Esophagus muscularis mucosa (tissue), 4 donors: Measurements from ENCODE around the gene IPPK. TPM values are rescaled to one million over a fixed set of nuclear protein-coding genes. Genes with fewer than 3 reads are reported as not detected.
A peak's percentile ranks its signal among the peaks of the same experiment; 100 is the strongest.

Source experiments
- DNase-seq: peaks from one replicate; pipeline ENCODE4 v3.0.0-alpha.2; 2017; ENCODE audit errors: extremely low spot score
- H3K27ac ChIP-seq, 4 donors: fragments of 200-600 bp; sonication (generic); replicated peaks in 1 of 4; 1 replicate in 3 of 4; 2 replicates in 1 of 4; pipeline ENCODE4 v1.5.1; 2016 to 2019; ENCODE audit warnings: mild to moderate bottlenecking in 1 of 4
- H3K27me3 ChIP-seq, 4 donors: fragments of 200-600 bp; sonication (generic); one replicate each; pipeline versions ENCODE4 v1.5.1 to v1.6.0; 2016 to 2019
- H3K36me3 ChIP-seq, 4 donors: fragments of 200-600 bp; sonication (generic); one replicate each; pipeline ENCODE4 v1.5.1; 2016 to 2019
- H3K4me1 ChIP-seq, 4 donors: fragments of 200-600 bp; sonication (generic); one replicate each; pipeline ENCODE4 v1.5.1; 2016 to 2019
- H3K4me3 ChIP-seq, 4 donors: fragments of 200-600 bp; sonication (generic); 1 replicate in 2 of 4; 2 replicates in 2 of 4; pipeline ENCODE4 v1.5.1; 2016 to 2019; ENCODE audit warnings: mild to moderate bottlenecking in 4 of 4, moderate library complexity in 1 of 4
- H3K9me3 ChIP-seq, 4 donors: fragments of 200-600 bp; sonication (generic); 1 replicate in 3 of 4; 2 replicates in 1 of 4; pipeline ENCODE4 v1.5.1; 2016 to 2019
- EP300 ChIP-seq: sonication (generic); formaldehyde crosslinking; IDR thresholded peaks from one replicate; pipeline ENCODE4 v1.6.1; 2017; ENCODE audit warnings: antibody characterized with exemption
- POLR2A ChIP-seq: fragments of 450-650 bp; IDR thresholded peaks from one replicate; pipeline ENCODE4 v1.6.1; 2017; ENCODE audit warnings: antibody characterized with exemption, moderate library complexity, mild to moderate bottlenecking, low read depth
- POLR2AphosphoS5 ChIP-seq, 2 donors: sonication (generic); formaldehyde crosslinking; IDR thresholded peaks; one replicate each; pipeline ENCODE4 v1.6.1; 2017; ENCODE audit warnings: antibody characterized with exemption in 2 of 2
- WGBS: methylation state at CpG from one replicate; pipeline ENCODE4 v1.1.5; 2018; 5-methylcytosine and 5-hydroxymethylcytosine counted together
- intact Hi-C: fragments of 100-400 bp; cut with DNase I; formaldehyde crosslinking; loops from one replicate; pipeline ENCODE4 v1.15.1; 2023
- total RNA-seq, 4 donors: library from RNA; depleted of rRNA; stranded (reverse); fragments of >200 nt; gene quantifications; one replicate each; pipeline versions ENCODE4 v1.1.0 to v1.2.1, GENCODE V29; 2016
- TF ChIP-seq, protein P1 (sequence below), 3 experiments: fragments of 200-600 bp in 2 of 3; fragments of 450-650 bp in 1 of 3; sonication (generic) in 2 of 3; IDR thresholded peaks; one replicate each; pipeline ENCODE4 v1.5.1; 2017 to 2019; ENCODE audit warnings: antibody characterized with exemption in 3 of 3, mild to moderate bottlenecking in 2 of 3, moderate library complexity in 1 of 3

IPPK gene
- total RNA-seq, 4 donors from 2014 or later: 5.0 to 8.4 (median 6.1) TPM

DNA sequence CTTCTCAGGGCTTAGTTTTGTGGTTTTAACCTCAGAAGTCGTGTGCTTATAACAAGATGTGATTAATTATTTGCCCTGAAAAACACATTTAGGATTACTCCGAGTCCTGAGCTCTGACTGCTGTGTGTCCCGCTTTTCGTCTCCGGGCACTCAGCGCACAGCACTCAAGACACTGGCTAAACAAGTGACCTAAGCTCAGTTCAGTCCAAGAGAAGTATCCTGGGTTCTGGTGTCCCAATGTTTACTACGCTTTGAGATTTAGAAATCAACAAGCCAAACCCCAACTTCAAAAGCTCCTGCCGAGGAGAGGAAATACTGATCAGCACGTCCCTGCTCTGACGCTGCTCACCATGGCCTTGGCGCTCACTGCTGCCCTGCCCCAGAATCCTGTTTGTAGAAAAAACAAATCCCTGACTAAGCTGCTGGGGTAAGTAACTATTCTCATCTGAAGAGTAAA is 53.2 kb downstream of the IPPK start:
- Histone ChIP-seq H3K9me3 (no peaks in the 10 kb centered on the region), H3K27ac (peak overlapping the region; percentile 82 to 90 (median 88)), H3K36me3 (peaks cover 0 to 74% (median 20%) of the 10 kb centered on the region in 4 donors), H3K4me3 (peak overlapping the region; percentile 23 to 42 (median 36)), H3K27me3 (no peaks in the 10 kb centered on the region), H3K4me1 (peaks cover 22 to 94% (median 91%) of the 10 kb centered on the region in 4 donors)
- DNase-seq: no peak
- WGBS: 45% methylated on average over 11 of the region's 11 CpGs
- TF ChIP-seq POLR2A: no peak
- peak; percentile 20 to 59 for TF ChIP-seq POLR2AphosphoS5 (IDR thresholded peaks at IDR 0.05)
- intact Hi-C loops: loop anchor here (5.0 kb wide), 1 partner anchor 114 kb away; no protein-coding TSS in a partner anchor

DNA sequence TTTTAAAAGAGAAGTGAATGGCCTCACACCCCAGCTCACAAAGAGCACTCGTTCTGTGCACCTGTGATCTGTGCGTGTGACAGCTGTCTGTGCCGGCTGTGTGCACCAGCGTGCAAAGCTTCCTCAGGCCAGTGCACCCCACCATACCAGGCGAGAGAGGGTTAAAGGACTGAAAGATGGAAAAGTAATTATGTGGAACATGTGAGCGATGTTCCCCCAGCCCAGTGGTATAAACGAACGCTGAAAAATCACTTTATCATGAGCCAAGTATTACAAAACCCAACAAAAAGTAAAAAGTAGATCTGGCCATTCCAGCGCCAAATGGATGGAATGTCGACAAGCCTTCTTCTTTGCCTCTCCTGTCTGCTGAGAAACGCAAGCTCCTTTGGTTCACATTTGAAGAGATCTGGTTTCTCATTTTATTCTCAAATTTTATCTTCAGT is 53.7 kb downstream of the IPPK start:
- Histone ChIP-seq H3K4me3 (peak overlapping the region; percentile 23 to 42 (median 36)), H3K36me3 (peaks cover 0 to 78% (median 22%) of the 10 kb centered on the region in 4 donors), H3K9me3 (no peaks in the 10 kb centered on the region), H3K27ac (peak overlapping the region; percentile 82 to 90 (median 88)), H3K27me3 (no peaks in the 10 kb centered on the region), H3K4me1 (peaks cover 24 to 99% (median 94%) of the 10 kb centered on the region in 4 donors)
- no peak for DNase-seq
- TF ChIP-seq POLR2A: no peak
- peak; percentile 48 to 65 for TF ChIP-seq POLR2AphosphoS5 (IDR thresholded peaks at IDR 0.05)
- intact Hi-C loops: loop anchor here (5.0 kb wide), 1 partner anchor 114 kb away; no protein-coding TSS in a partner anchor
- WGBS: 32% methylated on average over 11 of the region's 11 CpGs

DNA sequence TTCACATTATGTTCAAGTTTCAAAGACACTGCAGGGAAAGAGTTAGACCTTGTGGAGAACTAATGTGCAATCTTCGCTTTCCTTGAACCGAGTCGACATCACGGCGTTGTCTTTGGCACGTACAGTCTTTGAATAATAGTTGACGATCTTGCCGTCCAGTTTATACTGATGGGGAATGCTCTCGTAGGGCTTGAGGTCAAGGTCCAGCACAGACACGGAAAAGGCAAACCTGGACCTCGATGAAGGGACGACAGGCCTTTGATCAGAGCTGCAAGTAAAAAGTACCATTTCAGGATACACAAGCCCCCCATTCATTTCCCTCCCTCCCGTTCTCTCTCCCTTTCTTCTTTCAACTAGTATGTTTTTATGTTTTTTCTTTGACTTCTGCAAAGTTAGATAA is 54.1 kb downstream of the IPPK start:
- no peaks in the 10 kb centered on the region for H3K9me3 ChIP-seq
- peak overlapping the region; percentile 23 to 42 (median 36) for H3K4me3 ChIP-seq
- TF ChIP-seq, protein P1, sequence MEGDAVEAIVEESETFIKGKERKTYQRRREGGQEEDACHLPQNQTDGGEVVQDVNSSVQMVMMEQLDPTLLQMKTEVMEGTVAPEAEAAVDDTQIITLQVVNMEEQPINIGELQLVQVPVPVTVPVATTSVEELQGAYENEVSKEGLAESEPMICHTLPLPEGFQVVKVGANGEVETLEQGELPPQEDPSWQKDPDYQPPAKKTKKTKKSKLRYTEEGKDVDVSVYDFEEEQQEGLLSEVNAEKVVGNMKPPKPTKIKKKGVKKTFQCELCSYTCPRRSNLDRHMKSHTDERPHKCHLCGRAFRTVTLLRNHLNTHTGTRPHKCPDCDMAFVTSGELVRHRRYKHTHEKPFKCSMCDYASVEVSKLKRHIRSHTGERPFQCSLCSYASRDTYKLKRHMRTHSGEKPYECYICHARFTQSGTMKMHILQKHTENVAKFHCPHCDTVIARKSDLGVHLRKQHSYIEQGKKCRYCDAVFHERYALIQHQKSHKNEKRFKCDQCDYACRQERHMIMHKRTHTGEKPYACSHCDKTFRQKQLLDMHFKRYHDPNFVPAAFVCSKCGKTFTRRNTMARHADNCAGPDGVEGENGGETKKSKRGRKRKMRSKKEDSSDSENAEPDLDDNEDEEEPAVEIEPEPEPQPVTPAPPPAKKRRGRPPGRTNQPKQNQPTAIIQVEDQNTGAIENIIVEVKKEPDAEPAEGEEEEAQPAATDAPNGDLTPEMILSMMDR (IDR thresholded peaks at IDR 0.05): no peak
- TF ChIP-seq POLR2A (no peak), POLR2AphosphoS5 (IDR thresholded peaks at IDR 0.05) (no peak), EP300 (no peak)
- peaks cover 25 to 100% (median 97%) of the 10 kb centered on the region in 4 donors for H3K4me1 ChIP-seq
- H3K27me3 ChIP-seq: no peaks in the 10 kb centered on the region
- peak overlapping the region; percentile 82 to 90 (median 88) for H3K27ac ChIP-seq
- no peak for DNase-seq
- H3K36me3 ChIP-seq: peaks cover 0 to 81% (median 22%) of the 10 kb centered on the region in 4 donors
- 63% methylated on average over 13 of the region's 13 CpGs for WGBS
- intact Hi-C loops: loop anchor here (5.0 kb wide), 1 partner anchor 113 kb away; no protein-coding TSS in a partner anchor

DNA sequence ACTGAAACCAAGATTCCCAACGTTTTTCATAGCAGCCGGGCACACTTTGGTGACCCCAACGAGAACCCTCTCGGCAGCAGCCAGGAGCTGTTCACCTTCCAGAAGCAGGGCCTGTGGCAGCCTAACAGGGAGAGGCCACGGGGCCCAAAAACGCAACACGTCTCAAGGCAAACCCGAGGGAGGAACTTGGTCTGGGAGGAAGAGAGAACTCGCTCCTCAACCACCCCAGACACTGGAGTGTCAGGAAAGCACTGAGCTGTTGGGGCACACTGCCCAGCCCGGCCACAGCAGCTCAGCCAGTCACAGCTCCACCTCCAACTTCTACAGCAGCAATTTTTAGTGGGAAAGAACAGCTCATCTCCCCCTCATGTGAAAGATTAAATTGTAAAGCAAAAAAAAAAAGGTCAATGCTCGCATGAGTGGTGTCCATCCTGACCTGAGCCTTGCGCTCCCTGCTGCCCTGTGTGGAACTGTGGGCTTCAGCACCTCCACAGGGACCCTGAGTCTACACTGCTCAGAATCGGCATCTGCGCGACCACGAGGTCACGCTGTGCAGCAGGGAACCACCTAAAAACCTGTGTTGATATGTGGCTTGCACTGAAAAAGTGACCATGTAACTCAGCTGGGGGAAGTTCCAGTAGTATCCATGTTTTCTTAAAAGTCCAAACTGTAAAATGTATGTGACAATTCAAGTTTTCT is 55.0 kb downstream of the IPPK start:
- Histone ChIP-seq H3K36me3 (peaks cover 0 to 81% (median 22%) of the 10 kb centered on the region in 4 donors), H3K4me1 (peaks cover 27 to 100% (median 97%) of the 10 kb centered on the region in 4 donors), H3K9me3 (no peaks in the 10 kb centered on the region), H3K4me3 (no peak overlapping the region), H3K27me3 (no peaks in the 10 kb centered on the region), H3K27ac (peak overlapping the region; percentile 82 to 90 (median 88))
- 72% methylated on average over 17 of the region's 17 CpGs for WGBS
- no peak for DNase-seq
- TF ChIP-seq POLR2AphosphoS5 (IDR thresholded peaks at IDR 0.05): peak; percentile 19 to 20
- no peak for TF ChIP-seq EP300
- TF ChIP-seq POLR2A: no peak
- TF ChIP-seq, protein P1 (IDR thresholded peaks at IDR 0.05): no peak
- intact Hi-C loops: loop anchor here (5.0 kb wide), 1 partner anchor 113 kb away; no protein-coding TSS in a partner anchor

DNA sequence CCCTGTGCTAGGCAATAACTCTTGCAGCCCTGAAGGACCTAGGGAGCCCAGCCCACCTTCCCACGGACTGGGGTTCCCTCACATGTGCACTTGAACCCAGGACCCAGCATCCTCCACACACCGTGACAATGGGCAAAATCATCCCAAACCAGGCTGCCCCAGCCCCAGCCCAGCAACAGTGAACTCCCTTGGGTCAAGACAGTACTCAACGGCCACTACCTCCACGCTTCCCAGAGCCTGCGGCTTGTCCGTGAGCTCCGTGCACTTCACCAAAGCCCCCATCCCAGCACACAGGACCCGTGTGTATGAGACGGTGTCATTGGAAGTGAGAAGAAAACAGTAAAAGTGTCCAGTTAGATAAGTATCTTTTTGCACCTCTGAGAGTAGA is 55.8 kb downstream of the IPPK start:
- H3K9me3 ChIP-seq: no peaks in the 10 kb centered on the region
- peaks cover 0 to 76% (median 19%) of the 10 kb centered on the region in 4 donors for H3K36me3 ChIP-seq
- H3K27ac ChIP-seq: peak overlapping the region; percentile 82 to 90 (median 88)
- intact Hi-C loops: no loop called here
- no peak overlapping the region for H3K4me3 ChIP-seq
- TF ChIP-seq EP300 (no peak), POLR2AphosphoS5 (IDR thresholded peaks at IDR 0.05) (no peak), POLR2A (no peak)
- TF ChIP-seq, protein P1 (IDR thresholded peaks at IDR 0.05): no peak
- peaks cover 35 to 100% (median 97%) of the 10 kb centered on the region in 4 donors for H3K4me1 ChIP-seq
- peak; percentile 84 for DNase-seq
- over 99% methylated on average over 7 of the region's 9 CpGs for WGBS
- no peaks in the 10 kb centered on the region for H3K27me3 ChIP-seq
